ENCODE data around the gene UBA52. TPM values are rescaled to one million over a fixed set of nuclear protein-coding genes. Genes with fewer than 3 reads are reported as not detected.

Gene UBA52
- total and polyA plus RNA-seq, 2 experiments from 2014 or later: 708 to 755 TPM

GRCh38 chr19:18594824-18595373 lies 23.2 kb downstream of the UBA52 start:
- Histone ChIP-seq H4K20me1 (ENCODE audit: insufficient read depth) (no peaks in the 10 kb centered on the region), H2AFZ (peak overlapping the region; percentile 57), H3F3A (ENCODE audit: insufficient read depth) (peaks cover 13% of the 10 kb centered on the region), H3K9ac (peak overlapping the region; percentile 64), H3K4me1 (ENCODE audit: insufficient read depth) (peaks cover under 1% of the 10 kb centered on the region; the same call in 1 of the 2 replicates), H3K36me3 (ENCODE audit: low read depth) (no peaks in the 10 kb centered on the region), H3K27ac (no peak overlapping the region), H3K79me2 (ENCODE audit: insufficient read depth) (no peaks in the 10 kb centered on the region), H3K9me2 (ENCODE audit: insufficient read depth) (no peaks in the 10 kb centered on the region), H3K4me3 (peak overlapping the region; percentile 72), H3K9me3 (ENCODE audit: low read depth) (no peaks in the 10 kb centered on the region), H3K27me3 (replicated peaks; ENCODE audit: insufficient read depth) (no peaks in the 10 kb centered on the region), H3K4me2 (ENCODE audit: unreplicated experiment) (peak overlapping the region; percentile 86)
- in situ Hi-C loops (cut with MboI): loop anchor here (25.0 kb wide), 1 partner anchor 133 kb away; no protein-coding TSS in a partner anchor
- TF ChIP-seq EZH2 (IDR thresholded peaks at IDR 0.05; ENCODE audit: insufficient read depth, poor library complexity, severe bottlenecking) (no peak), EZH2phosphoT487 (IDR thresholded peaks at IDR 0.05; ENCODE audit: insufficient read depth, low read depth) (no peak)
- DNase-seq: no peak
- 8 to 13% methylated on average over 11 to 25 of the region's 26 CpGs for WGBS, 2 experiments (ENCODE audit: low coverage in 1 of 2, low lambda C conversion rate in 2 of 2, missing lambda C conversion rate in 2 of 2)

GRCh38 chr19:18595475-18595874 lies 23.8 kb downstream of the UBA52 start:
- Histone ChIP-seq H4K20me1 (ENCODE audit: insufficient read depth) (no peaks in the 10 kb centered on the region), H3K4me2 (ENCODE audit: unreplicated experiment) (no peak overlapping the region), H3K27ac (no peak overlapping the region), H3K27me3 (replicated peaks; ENCODE audit: insufficient read depth) (no peaks in the 10 kb centered on the region), H3F3A (ENCODE audit: insufficient read depth) (peaks cover 13% of the 10 kb centered on the region), H3K4me1 (ENCODE audit: insufficient read depth) (no peaks in the 10 kb centered on the region), H3K4me3 (no peak overlapping the region), H3K36me3 (ENCODE audit: low read depth) (no peaks in the 10 kb centered on the region), H2AFZ (no peak overlapping the region), H3K9ac (no peak overlapping the region), H3K79me2 (ENCODE audit: insufficient read depth) (no peaks in the 10 kb centered on the region), H3K9me2 (ENCODE audit: insufficient read depth) (no peaks in the 10 kb centered on the region), H3K9me3 (ENCODE audit: low read depth) (no peaks in the 10 kb centered on the region)
- TF ChIP-seq EZH2 (IDR thresholded peaks at IDR 0.05; ENCODE audit: insufficient read depth, poor library complexity, severe bottlenecking): no peak
- TF ChIP-seq EZH2phosphoT487 (IDR thresholded peaks at IDR 0.05; ENCODE audit: insufficient read depth, low read depth): no peak
- WGBS, 2 experiments (ENCODE audit: low coverage in 1 of 2, low lambda C conversion rate in 2 of 2, missing lambda C conversion rate in 2 of 2): 60 to 63% methylated on average over 6 of the region's 6 CpGs
- in situ Hi-C loops (cut with MboI): loop anchor here (25.0 kb wide), 1 partner anchor 133 kb away; no protein-coding TSS in a partner anchor
- DNase-seq: no peak

- TF ChIP-seq EZH2 (IDR thresholded peaks at IDR 0.05; ENCODE audit: insufficient read depth, poor library complexity, severe bottlenecking) (no peak), EZH2phosphoT487 (IDR thresholded peaks at IDR 0.05; ENCODE audit: insufficient read depth, low read depth) (no peak)
- H3K9me3 ChIP-seq (ENCODE audit: low read depth): no peaks in the 10 kb centered on the region
- H3K9me2 ChIP-seq (ENCODE audit: insufficient read depth): no peaks in the 10 kb centered on the region
- no peaks in the 10 kb centered on the region for H3K27me3 ChIP-seq (replicated peaks; ENCODE audit: insufficient read depth)
- no peak overlapping the region for H3K27ac ChIP-seq
- no peaks in the 10 kb centered on the region for H3K79me2 ChIP-seq (ENCODE audit: insufficient read depth)
- H2AFZ ChIP-seq: no peak overlapping the region
- H3K4me3 ChIP-seq: no peak overlapping the region
- no peaks in the 10 kb centered on the region for H3K36me3 ChIP-seq (ENCODE audit: low read depth)
- peak; percentile 54 for DNase-seq
- H3K4me1 ChIP-seq (ENCODE audit: insufficient read depth): no peaks in the 10 kb centered on the region
- in situ Hi-C loops (cut with MboI): loop anchor here (25.0 kb wide), 1 partner anchor 134 kb away; no protein-coding TSS in a partner anchor
- no peak overlapping the region for H3K9ac ChIP-seq
- H3K4me2 ChIP-seq (ENCODE audit: unreplicated experiment): no peak overlapping the region
- peaks cover 13% of the 10 kb centered on the region for H3F3A ChIP-seq (ENCODE audit: insufficient read depth)
- WGBS, 2 experiments (ENCODE audit: low coverage in 1 of 2, low lambda C conversion rate in 2 of 2, missing lambda C conversion rate in 2 of 2): 19 to 25% methylated on average over 14 to 21 of the region's 21 CpGs
- no peaks in the 10 kb centered on the region for H4K20me1 ChIP-seq (ENCODE audit: insufficient read depth)
These were observed 25.1 kb downstream of the UBA52 start for GRCh38 chr19:18596752-18597157.

GRCh38 chr19:18597809-18598660 lies 26.4 kb downstream of the UBA52 start:
- Histone ChIP-seq H3K79me2 (ENCODE audit: insufficient read depth) (no peaks in the 10 kb centered on the region), H3K9ac (no peak overlapping the region), H3K9me2 (ENCODE audit: insufficient read depth) (no peaks in the 10 kb centered on the region), H3K36me3 (ENCODE audit: low read depth) (no peaks in the 10 kb centered on the region), H3K27me3 (replicated peaks; ENCODE audit: insufficient read depth) (no peaks in the 10 kb centered on the region), H3K4me3 (no peak overlapping the region), H3F3A (ENCODE audit: insufficient read depth) (peaks cover 5% of the 10 kb centered on the region), H3K9me3 (ENCODE audit: low read depth) (no peaks in the 10 kb centered on the region), H2AFZ (no peak overlapping the region), H3K4me2 (ENCODE audit: unreplicated experiment) (no peak overlapping the region), H3K4me1 (ENCODE audit: insufficient read depth) (no peaks in the 10 kb centered on the region), H4K20me1 (ENCODE audit: insufficient read depth) (no peaks in the 10 kb centered on the region), H3K27ac (no peak overlapping the region)
- 32 to 40% methylated on average over 15 to 25 of the region's 25 CpGs for WGBS, 2 experiments (ENCODE audit: low coverage in 1 of 2, low lambda C conversion rate in 2 of 2, missing lambda C conversion rate in 2 of 2)
- no peak for DNase-seq
- in situ Hi-C loops (cut with MboI): loop anchor here (25.0 kb wide), 1 partner anchor 136 kb away; no protein-coding TSS in a partner anchor
- TF ChIP-seq EZH2 (IDR thresholded peaks at IDR 0.05; ENCODE audit: insufficient read depth, poor library complexity, severe bottlenecking) (no peak), EZH2phosphoT487 (IDR thresholded peaks at IDR 0.05; ENCODE audit: insufficient read depth, low read depth) (no peak)

Measured in GM23248 (cell line).